NB4 (cell line): Measurements from ENCODE around the gene TMEM88.
"Not testable (repeated sequence)": the region's sequence is repeated elsewhere in the genome, so short reads cannot be mapped to it uniquely, and the experiment has no call there.

Source experiments
- DNase-seq: peaks from one replicate; pipeline ENCODE4 v3.0.0; 2010; ENCODE audit warnings: low read depth
- H3K4me3 ChIP-seq: one replicate; pipeline ENCODE4 v1.5.1; 2011; ENCODE audit warnings: mild to moderate bottlenecking, low read depth, low read length, moderate library complexity
- MYC ChIP-seq: IDR thresholded peaks from 2 replicates; pipeline ENCODE4 v1.6.1; 2011; ENCODE audit warnings: low read depth, low read length
- POLR2A ChIP-seq: IDR thresholded peaks from 2 replicates; pipeline ENCODE4 v1.6.1; 2011; ENCODE audit warnings: mild to moderate bottlenecking; ENCODE audit not compliant: insufficient read length; ENCODE audit errors: extremely low read depth
- TF ChIP-seq, protein P1 (sequence below): IDR thresholded peaks from 2 replicates; pipeline ENCODE4 v1.6.1; 2011; ENCODE audit warnings: low read depth, low read length
- TF ChIP-seq, protein P2 (sequence below): IDR thresholded peaks from one replicate; pipeline ENCODE4 v1.5.1; 2012; ENCODE audit warnings: low read depth, low read length

Gene TMEM88, protein sequence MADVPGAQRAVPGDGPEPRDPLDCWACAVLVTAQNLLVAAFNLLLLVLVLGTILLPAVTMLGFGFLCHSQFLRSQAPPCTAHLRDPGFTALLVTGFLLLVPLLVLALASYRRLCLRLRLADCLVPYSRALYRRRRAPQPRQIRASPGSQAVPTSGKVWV

DNA sequence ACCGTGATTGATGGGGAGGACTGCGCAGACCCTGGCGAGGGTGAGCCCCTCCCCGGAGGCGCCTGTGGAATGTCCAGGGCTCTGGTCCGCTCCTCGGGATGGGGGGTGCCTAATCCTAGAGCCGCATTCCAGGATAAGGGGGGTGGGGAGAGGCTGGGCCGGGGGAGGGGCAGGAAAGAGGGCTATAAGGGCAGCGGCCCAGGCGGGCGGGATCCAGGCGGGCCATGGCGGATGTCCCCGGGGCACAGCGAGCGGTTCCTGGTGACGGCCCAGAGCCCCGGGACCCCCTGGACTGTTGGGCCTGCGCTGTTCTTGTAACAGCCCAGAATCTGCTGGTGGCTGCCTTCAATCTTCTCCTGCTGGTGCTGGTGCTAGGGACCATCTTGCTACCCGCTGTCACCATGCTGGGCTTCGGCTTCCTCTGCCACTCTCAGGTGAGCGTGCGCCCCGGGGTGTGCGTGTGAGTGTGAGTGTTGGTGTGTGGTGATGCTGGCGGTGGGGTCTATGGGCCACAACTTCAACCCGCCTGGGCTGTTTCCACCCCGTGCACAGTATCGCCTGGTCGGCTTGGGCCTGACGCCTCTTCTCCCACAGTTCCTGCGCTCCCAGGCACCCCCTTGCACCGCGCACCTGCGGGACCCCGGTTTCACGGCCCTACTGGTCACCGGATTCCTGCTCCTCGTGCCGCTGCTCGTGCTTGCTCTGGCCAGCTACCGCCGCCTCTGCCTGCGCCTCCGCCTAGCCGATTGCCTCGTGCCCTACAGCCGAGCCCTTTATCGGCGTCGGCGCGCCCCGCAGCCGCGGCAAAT, at the start of gene TMEM88:
TMEM88 (plus strand) TSS at position 216 of the 809 bp plus-strand sequence; CDS start at position 225, 9 bp downstream.
- H3K4me3 ChIP-seq, result peak within 1 kb of the TSS; percentile 87
- no peak for DNase-seq
- TF ChIP-seq, protein P1, sequence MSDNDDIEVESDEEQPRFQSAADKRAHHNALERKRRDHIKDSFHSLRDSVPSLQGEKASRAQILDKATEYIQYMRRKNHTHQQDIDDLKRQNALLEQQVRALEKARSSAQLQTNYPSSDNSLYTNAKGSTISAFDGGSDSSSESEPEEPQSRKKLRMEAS, result no peak

DNA sequence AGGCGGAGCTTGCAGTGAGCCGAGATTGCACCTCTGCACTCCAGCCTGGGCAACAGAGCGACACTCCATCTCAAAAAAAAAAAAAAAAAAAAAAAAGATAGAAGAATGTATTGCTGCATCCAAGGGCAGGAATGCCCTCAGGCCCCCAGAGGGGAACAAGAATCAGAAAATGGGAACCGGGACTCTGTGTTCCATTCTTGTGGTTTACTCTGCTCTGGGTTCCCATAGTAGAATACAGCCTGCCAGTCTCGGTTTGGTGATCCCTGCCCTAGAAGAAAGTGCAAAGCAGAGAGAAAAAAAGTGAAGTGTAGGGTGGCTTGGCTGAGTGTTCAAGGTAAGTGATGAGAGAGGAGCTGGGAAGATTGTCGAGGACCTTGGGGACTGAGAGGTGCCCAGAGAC, 48.3 kb upstream of the TMEM88 start:
- no peak overlapping the region for H3K4me3 ChIP-seq
- no peak for DNase-seq
- TF ChIP-seq MYC (no peak), POLR2A (no peak)
- TF ChIP-seq, protein P2, sequence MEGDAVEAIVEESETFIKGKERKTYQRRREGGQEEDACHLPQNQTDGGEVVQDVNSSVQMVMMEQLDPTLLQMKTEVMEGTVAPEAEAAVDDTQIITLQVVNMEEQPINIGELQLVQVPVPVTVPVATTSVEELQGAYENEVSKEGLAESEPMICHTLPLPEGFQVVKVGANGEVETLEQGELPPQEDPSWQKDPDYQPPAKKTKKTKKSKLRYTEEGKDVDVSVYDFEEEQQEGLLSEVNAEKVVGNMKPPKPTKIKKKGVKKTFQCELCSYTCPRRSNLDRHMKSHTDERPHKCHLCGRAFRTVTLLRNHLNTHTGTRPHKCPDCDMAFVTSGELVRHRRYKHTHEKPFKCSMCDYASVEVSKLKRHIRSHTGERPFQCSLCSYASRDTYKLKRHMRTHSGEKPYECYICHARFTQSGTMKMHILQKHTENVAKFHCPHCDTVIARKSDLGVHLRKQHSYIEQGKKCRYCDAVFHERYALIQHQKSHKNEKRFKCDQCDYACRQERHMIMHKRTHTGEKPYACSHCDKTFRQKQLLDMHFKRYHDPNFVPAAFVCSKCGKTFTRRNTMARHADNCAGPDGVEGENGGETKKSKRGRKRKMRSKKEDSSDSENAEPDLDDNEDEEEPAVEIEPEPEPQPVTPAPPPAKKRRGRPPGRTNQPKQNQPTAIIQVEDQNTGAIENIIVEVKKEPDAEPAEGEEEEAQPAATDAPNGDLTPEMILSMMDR, result no peak
- TF ChIP-seq, protein P1, result no peak

DNA sequence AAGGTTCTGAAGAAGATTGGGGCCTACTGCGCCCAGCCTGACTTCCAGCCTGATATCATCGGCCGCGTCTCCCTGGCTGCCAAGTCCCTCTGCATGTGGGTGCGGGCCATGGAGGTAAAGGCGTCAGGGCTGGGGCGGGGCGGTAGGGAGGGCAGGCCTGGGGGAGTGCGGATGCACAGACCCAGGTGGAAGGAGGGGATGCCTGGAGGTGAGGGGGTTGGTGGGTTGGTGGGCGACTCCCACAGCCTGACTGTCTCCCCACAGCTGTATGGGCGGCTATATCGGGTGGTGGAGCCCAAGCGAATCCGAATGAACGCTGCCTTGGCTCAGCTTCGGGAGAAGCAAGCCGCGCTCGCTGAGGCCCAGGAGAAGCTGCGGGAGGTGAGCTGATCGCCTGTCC, 47.7 kb upstream of the TMEM88 start:
- no peak overlapping the region for H3K4me3 ChIP-seq
- no peak for DNase-seq
- TF ChIP-seq MYC (no peak), POLR2A (no peak)
- TF ChIP-seq, protein P2, result no peak
- TF ChIP-seq, protein P1, result no peak

DNA sequence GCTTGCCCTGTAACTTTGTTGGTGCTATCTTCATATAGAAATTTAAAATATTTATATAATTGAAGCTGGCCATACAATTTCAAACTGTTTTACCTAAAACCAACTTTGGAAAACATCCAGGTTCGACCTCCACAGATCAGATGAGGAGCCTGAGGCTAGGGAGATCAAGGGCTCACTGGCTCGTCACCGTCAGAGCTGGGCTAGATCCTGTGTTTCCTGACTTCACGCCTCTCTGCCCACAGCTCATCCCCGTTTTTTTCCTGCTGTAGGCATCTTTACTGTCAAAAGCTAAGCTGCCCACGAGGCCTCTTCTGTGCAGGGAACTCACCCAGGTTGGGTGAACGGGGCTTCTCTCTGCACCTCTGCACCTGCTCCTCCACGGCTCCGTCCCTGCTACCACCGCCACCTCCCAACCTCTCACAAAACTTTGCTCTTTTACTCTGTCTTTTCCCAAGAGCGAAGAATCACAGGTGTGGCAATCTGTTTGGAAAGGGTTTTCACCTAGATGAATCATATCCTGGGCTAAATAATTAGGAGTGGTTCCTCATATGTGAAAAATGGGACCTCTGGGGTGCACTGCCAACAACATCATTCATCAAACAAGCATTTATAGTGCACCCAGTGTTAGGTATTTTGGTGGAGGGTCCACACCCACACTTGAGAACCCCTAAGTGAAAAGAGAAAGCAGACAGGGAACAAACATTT, 45.6 kb upstream of the TMEM88 start:
- no peak for TF ChIP-seq POLR2A
- H3K4me3 ChIP-seq, result no peak overlapping the region
- DNase-seq, result no peak

DNA sequence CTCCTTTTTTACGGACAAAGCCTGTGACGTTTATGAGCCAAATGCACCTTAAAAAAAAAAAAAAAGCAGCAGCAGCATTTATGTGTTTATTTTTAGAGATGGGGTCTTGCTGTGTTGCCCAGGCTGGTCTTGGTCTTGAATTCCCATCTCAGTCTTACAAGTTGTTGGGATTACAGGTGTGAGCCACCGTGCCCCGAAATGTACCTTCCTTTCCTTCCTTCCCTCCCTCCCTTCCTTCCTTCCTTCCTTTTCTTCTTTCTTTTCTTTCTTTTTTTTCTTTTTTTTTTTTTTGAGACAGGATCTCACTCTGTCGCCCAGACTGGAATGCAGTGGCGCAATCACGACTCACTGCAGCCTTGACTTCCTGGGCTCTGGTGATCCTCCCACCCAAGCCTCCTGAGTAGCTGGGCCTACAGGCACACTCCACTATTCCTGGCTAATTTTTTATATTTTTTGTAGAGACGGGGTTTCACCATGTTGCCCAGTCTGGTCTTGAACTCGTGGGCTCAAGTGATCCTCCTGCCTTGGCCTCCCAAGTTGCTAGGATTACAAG, 45.0 kb upstream of the TMEM88 start:
- H3K4me3 ChIP-seq, result not testable (repeated sequence)
- peak; percentile 35 for DNase-seq

DNA sequence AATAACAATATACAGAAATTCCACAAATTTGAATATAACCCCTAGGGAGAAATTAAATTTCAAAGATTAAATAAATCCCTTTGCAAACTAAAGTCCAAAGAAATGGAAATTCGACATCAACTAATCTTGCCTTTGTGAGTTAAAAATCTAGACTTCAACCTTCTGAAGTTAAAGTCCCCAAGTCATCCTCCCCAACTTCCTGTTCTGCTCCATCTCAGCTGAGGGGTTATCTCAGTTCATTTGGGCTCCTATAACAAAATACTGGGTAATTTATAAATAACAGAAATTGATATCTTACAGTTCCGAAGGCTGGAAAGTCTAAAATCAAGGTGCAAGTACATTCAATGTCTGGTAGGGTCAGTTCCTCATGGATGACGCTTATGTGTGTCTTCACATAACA, 43.6 kb upstream of the TMEM88 start:
- DNase-seq, result peak; percentile 8
- H3K4me3 ChIP-seq, result no peak overlapping the region
- TF ChIP-seq MYC (no peak), POLR2A (no peak)
- TF ChIP-seq, protein P2, result no peak
- TF ChIP-seq, protein P1, result no peak

DNA sequence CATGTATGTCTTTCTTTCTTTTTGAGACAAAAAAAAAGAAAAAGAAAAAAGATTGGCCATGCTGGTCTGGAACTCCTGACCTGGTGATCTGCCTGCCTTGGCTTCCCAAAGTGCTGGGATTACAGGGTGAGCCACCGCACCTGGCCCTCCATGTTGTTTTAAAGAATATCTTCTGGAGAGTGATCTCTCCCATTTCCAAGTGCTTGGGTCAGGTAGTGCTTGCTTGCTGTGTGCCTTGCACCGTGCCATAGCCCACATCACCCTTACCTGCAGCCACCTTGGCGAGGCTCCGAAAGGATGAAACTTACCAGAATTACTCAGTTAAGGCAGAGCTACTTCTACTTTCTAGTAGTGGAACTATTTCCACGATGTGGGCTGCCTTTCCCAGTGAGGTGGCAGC, 39.9 kb upstream of the TMEM88 start:
- TF ChIP-seq MYC, result no peak
- TF ChIP-seq POLR2A, result no peak
- TF ChIP-seq, protein P1, result no peak
- TF ChIP-seq, protein P2, result no peak
- DNase-seq, result no peak
- no peak overlapping the region for H3K4me3 ChIP-seq
